HCT116 (cell line): ENCODE measurements around the gene MRPS33. TPM values are rescaled to one million over a fixed set of nuclear protein-coding genes. Genes with fewer than 3 reads are reported as not detected.

Experiments used
- ATAC-seq: fragments of 200-7000 bp; cut with Tn5 transposase; 2 replicates; pipeline ENCODE4 v1.9.1; 2020; ENCODE audit warnings: mild to moderate bottlenecking, moderate library complexity
- BruUV-seq: library from RNA; stranded (reverse); fragments of 400-500 nt; replicated peaks from 2 replicates; lab custom pipeline; 2021; lab: Mats Ljungman, UMichigan
- CTCF ChIA-PET: fragments of 300-600 bp; sonication (Branson Sonifier 250); formaldehyde crosslinking; loops from one replicate; lab custom pipeline; 2021; ENCODE audit warnings: antibody characterized with exemption; lab: Charles Lee
- POLR2A ChIA-PET: fragments of 300-600, 350-600 bp; sonication (Branson Sonifier 250); formaldehyde crosslinking; loops from one replicate; lab custom pipeline; 2021; ENCODE audit warnings: antibody characterized with exemption; lab: Charles Lee
- RAD21 ChIA-PET, 2 experiments: fragments of 300-600 bp; sonication (Branson Sonifier 250); formaldehyde crosslinking; loops; one replicate each; lab custom pipeline; 2023; ENCODE audit warnings: low total read pairs in 2 of 2; ENCODE audit not compliant: uncharacterized antibody in 2 of 2, unreplicated experiment in 2 of 2, low non-redundant PET in 1 of 2; lab: Charles Lee
- DNase-seq: peaks from one replicate; pipeline ENCODE4 v3.0.0-alpha.2; 2010; ENCODE audit warnings: low read depth, low spot score
- H2AFZ ChIP-seq: fragments of 200-600 bp; shearing (Covaris generic), sonication (generic); 2 replicates; pipeline ENCODE4 v1.6.1; 2017; ENCODE audit warnings: low read depth, mixed run types, mixed read lengths, antibody characterized with exemption, low read length; ENCODE audit not compliant: poor library complexity, severe bottlenecking
- H3K27ac ChIP-seq: 2 replicates; pipeline ENCODE4 v1.5.1; 2012; ENCODE audit warnings: low read depth, low read length
- H3K27me3 ChIP-seq: fragments of 200-600 bp; sonication (generic); 2 replicates; pipeline ENCODE4 v1.6.1; 2016; ENCODE audit warnings: mixed run types, low read length, mixed read lengths; ENCODE audit not compliant: insufficient read depth
- H3K36me3 ChIP-seq, 2 experiments: fragments of 200-500 bp in 1 of 2; fragments of 200-600 bp in 1 of 2; sonication (Bioruptor generic) in 1 of 2; sonication (generic) in 1 of 2; 2 replicates each; pipeline versions ENCODE4 v1.5.1 to v1.6.1; 2014 to 2016; ENCODE audit warnings: low read length in 2 of 2, inconsistent platforms in 1 of 2, mixed read lengths in 1 of 2, mixed run types in 1 of 2; ENCODE audit not compliant: insufficient read depth in 2 of 2, control insufficient read depth in 1 of 2
- H3K4me1 ChIP-seq, 2 experiments: fragments of 200-600 bp in 1 of 2; sonication (generic) in 1 of 2; 2 replicates each; pipeline versions ENCODE4 v1.5.1 to v1.6.1; 2012 to 2017; ENCODE audit warnings: low read length in 2 of 2, inconsistent platforms in 1 of 2, mild to moderate bottlenecking in 1 of 2, mixed read lengths in 1 of 2, mixed run types in 1 of 2, moderate library complexity in 1 of 2; ENCODE audit not compliant: insufficient read depth in 2 of 2, control insufficient read depth in 1 of 2
- H3K4me2 ChIP-seq: fragments of 200-600 bp; sonication (generic); 2 replicates; pipeline ENCODE4 v1.6.1; 2017; ENCODE audit warnings: mixed run types, low read length, mixed read lengths
- H3K4me3 ChIP-seq, 2 experiments: fragments of 200-600 bp in 1 of 2; sonication (generic) in 1 of 2; replicated peaks in 1 of 2; 2 replicates each; pipeline ENCODE4 v1.5.1; 2011 to 2016; ENCODE audit warnings: low read length in 2 of 2, control low read depth in 1 of 2, low read depth in 1 of 2, mild to moderate bottlenecking in 1 of 2, mixed read lengths in 1 of 2, mixed run types in 1 of 2
- H3K79me2 ChIP-seq: fragments of 200-600 bp; sonication (generic); 2 replicates; pipeline ENCODE4 v1.6.1; 2017; ENCODE audit warnings: mild to moderate bottlenecking, mixed run types, low read length, moderate library complexity, mixed read lengths; ENCODE audit not compliant: insufficient read depth
- H3K9ac ChIP-seq: fragments of 200-600 bp; sonication (generic); 2 replicates; pipeline ENCODE4 v1.6.1; 2016; ENCODE audit warnings: low read length, mixed read lengths
- H3K9me2 ChIP-seq: fragments of 200-600 bp; sonication (generic), shearing (Covaris generic); 2 replicates; pipeline ENCODE4 v1.6.1; 2017; ENCODE audit warnings: mixed run types, mild to moderate bottlenecking, moderate library complexity; ENCODE audit not compliant: insufficient read depth
- H3K9me3 ChIP-seq, 2 experiments: fragments of 200-500 bp in 1 of 2; fragments of 200-600 bp in 1 of 2; sonication (Bioruptor generic) in 1 of 2; sonication (generic) in 1 of 2; 2 replicates each; pipeline ENCODE4 v1.6.1; 2014 to 2017; ENCODE audit warnings: low read length in 2 of 2, mixed read lengths in 2 of 2, inconsistent platforms in 1 of 2, low read depth in 1 of 2, mild to moderate bottlenecking in 1 of 2, mixed run types in 1 of 2, moderate library complexity in 1 of 2; ENCODE audit not compliant: control insufficient read depth in 1 of 2, insufficient read depth in 1 of 2
- H4K20me1 ChIP-seq: fragments of 200-600 bp; sonication (generic), shearing (Covaris generic); 2 replicates; pipeline ENCODE4 v1.6.1; 2017; ENCODE audit warnings: mixed run types, mild to moderate bottlenecking, moderate library complexity; ENCODE audit not compliant: insufficient read depth
- CTCF ChIP-seq, 3 experiments: fragments of 200-600 bp in 1 of 3; sonication (generic) in 1 of 3; IDR thresholded peaks in 2 of 3; conservative IDR thresholded peaks in 1 of 3; 2 replicates each; pipeline ENCODE4 v1.5.1; 2012 to 2017; ENCODE audit warnings: low read depth in 2 of 3, low read length in 2 of 3, antibody characterized with exemption in 1 of 3, borderline replicate concordance in 1 of 3, control low read depth in 1 of 3, mild to moderate bottlenecking in 1 of 3, mixed read lengths in 1 of 3, mixed run types in 1 of 3, moderate library complexity in 1 of 3; ENCODE audit not compliant: insufficient read depth in 1 of 3
- ELF1 ChIP-seq: IDR thresholded peaks from 2 replicates; pipeline ENCODE4 v1.6.1; 2012; ENCODE audit warnings: low read depth, borderline replicate concordance
- EZH2 ChIP-seq: fragments of 200-600 bp; sonication (generic); IDR thresholded peaks from 2 replicates; pipeline ENCODE4 v1.6.1; 2017; ENCODE audit warnings: antibody characterized with exemption, mixed run types
- EZH2phosphoT487 ChIP-seq: fragments of 200-600 bp; IDR thresholded peaks from 2 replicates; pipeline ENCODE4 v1.6.1; 2018; ENCODE audit warnings: antibody characterized with exemption, borderline replicate concordance
- JUND ChIP-seq: IDR thresholded peaks from 2 replicates; pipeline ENCODE4 v1.6.1; 2012
- POLR2A ChIP-seq: IDR thresholded peaks from 2 replicates; pipeline ENCODE4 v1.7.0; 2011; ENCODE audit warnings: borderline replicate concordance; ENCODE audit not compliant: insufficient read depth, insufficient read length; ENCODE audit errors: extremely low read depth
- POLR2AphosphoS5 ChIP-seq: IDR thresholded peaks from 2 replicates; pipeline ENCODE4 v1.6.1; 2011; ENCODE audit warnings: mild to moderate bottlenecking, low read depth, low read length, moderate library complexity
- SIN3A ChIP-seq: IDR thresholded peaks from 2 replicates; pipeline ENCODE4 v1.6.1; 2012; ENCODE audit warnings: low read depth
- SP1 ChIP-seq: IDR thresholded peaks from 2 replicates; pipeline ENCODE4 v1.6.1; 2012; ENCODE audit warnings: low read depth
- TCF7L2 ChIP-seq: IDR thresholded peaks from 2 replicates; pipeline ENCODE4 v1.7.0; 2011; ENCODE audit warnings: borderline replicate concordance, inconsistent platforms; ENCODE audit not compliant: insufficient read depth, insufficient read length; ENCODE audit errors: extremely low read depth
- ZBTB33 ChIP-seq: IDR thresholded peaks from 2 replicates; pipeline ENCODE4 v1.6.1; 2011; ENCODE audit warnings: mild to moderate bottlenecking, low read length, moderate library complexity; ENCODE audit not compliant: insufficient replicate concordance; ENCODE audit errors: extremely low read depth
- ZFX ChIP-seq: fragments of 450-650 bp; IDR thresholded peaks from 2 replicates; pipeline ENCODE4 v1.6.1; 2017
- intact Hi-C: fragments of 100-400 bp; cut with micrococcal nuclease; formaldehyde crosslinking; loops from 2 replicates; pipeline ENCODE4 v1.10.0; 2022
- total RNA-seq: library from RNA; stranded (reverse); gene quantifications from one replicate; pipeline ENCODE4 v1.2.1, GENCODE V29; 2021; ENCODE audit not compliant: unreplicated experiment

The MRPS33 gene
- total RNA-seq, 1 experiment from 2014 or later, result 77.3 TPM

- H3K27me3 ChIP-seq, result no peaks in the 10 kb centered on the region
- ChIA-PET RAD21 (no interaction called here), CTCF (no interaction called here), POLR2A (no interaction called here)
- H3K4me1 ChIP-seq, result no peaks in the 10 kb centered on the region
- H3K79me2 ChIP-seq, result no peaks in the 10 kb centered on the region
- no TSS peak for BruUV-seq
- H3K4me2 ChIP-seq, result no peak overlapping the region
- no peak overlapping the region for H3K27ac ChIP-seq
- ATAC-seq, result 0 out of 2 replicates have a peak, but pooled peaks have one; percentile 36
- no peak overlapping the region for H2AFZ ChIP-seq
- TF ChIP-seq POLR2A (no peak), POLR2AphosphoS5 (no peak), EZH2 (no peak), ZBTB33 (no peak)
- intact Hi-C loops, result no loop called here
- DNase-seq, result no peak
- no peaks in the 10 kb centered on the region for H3K9me2 ChIP-seq
- no peaks in the 10 kb centered on the region for H3K36me3 ChIP-seq
- no peaks in the 10 kb centered on the region for H3K9me3 ChIP-seq
- no peaks in the 10 kb centered on the region for H4K20me1 ChIP-seq
- H3K4me3 ChIP-seq, result no peak overlapping the region
- H3K9ac ChIP-seq, result no peak overlapping the region
Observed at GRCh38 chr7:140990193-140990962, 24.4 kb downstream of the MRPS33 start.

GRCh38 chr7:140989068-140989467 is 25.7 kb downstream of the MRPS33 start:
- RAD21 ChIA-PET, result no interaction called here
- Histone ChIP-seq H2AFZ (no peak overlapping the region), H3K27ac (no peak overlapping the region), H3K4me2 (no peak overlapping the region), H3K4me1 (no peaks in the 10 kb centered on the region), H3K9ac (no peak overlapping the region), H3K9me3 (no peaks in the 10 kb centered on the region), H3K79me2 (no peaks in the 10 kb centered on the region), H3K9me2 (no peaks in the 10 kb centered on the region), H3K4me3 (no peak overlapping the region), H4K20me1 (no peaks in the 10 kb centered on the region), H3K27me3 (no peaks in the 10 kb centered on the region), H3K36me3 (no peaks in the 10 kb centered on the region)
- ATAC-seq (no peak), DNase-seq (no peak)
- intact Hi-C loops, result no loop called here
- CTCF ChIA-PET, result no interaction called here
- POLR2A ChIA-PET, result no interaction called here
- no TSS peak for BruUV-seq
- TF ChIP-seq POLR2AphosphoS5, result no peak
- TF ChIP-seq ELF1, result no peak
- TF ChIP-seq EZH2phosphoT487, result no peak
- no peak for TF ChIP-seq TCF7L2
- no peak for TF ChIP-seq SIN3A
- TF ChIP-seq JUND, result no peak
- TF ChIP-seq SP1, result no peak
- no peak for TF ChIP-seq CTCF (IDR thresholded peaks at IDR 0.05 in 2 of 3, conservative IDR thresholded peaks at IDR 0.05 in 1 of 3; ENCODE audit: borderline replicate concordance in 1 of 3, insufficient read depth in 1 of 3, low read depth in 2 of 3, low read length in 2 of 3)
- no peak for TF ChIP-seq ZFX
